Neural progenitor cell (in vitro differentiated cells): ENCODE measurements around the gene SLC6A7.

ENCODE experiments used
- EZH2 ChIP-seq: fragments of 200-600 bp; sonication (generic); IDR thresholded peaks from 2 replicates; pipeline ENCODE4 v1.6.1; 2017; ENCODE audit warnings: antibody characterized with exemption, mild to moderate bottlenecking, moderate library complexity
- EZH2phosphoT487 ChIP-seq: fragments of 200-600 bp; sonication (generic); IDR thresholded peaks from 2 replicates; pipeline ENCODE4 v1.6.1; 2017; ENCODE audit warnings: antibody characterized with exemption
- TF ChIP-seq, protein P1 (sequence below): fragments of 200-600 bp; sonication (generic); IDR thresholded peaks from 2 replicates; pipeline ENCODE4 v1.5.1; 2017; ENCODE audit warnings: antibody characterized with exemption, mild to moderate bottlenecking

DNA sequence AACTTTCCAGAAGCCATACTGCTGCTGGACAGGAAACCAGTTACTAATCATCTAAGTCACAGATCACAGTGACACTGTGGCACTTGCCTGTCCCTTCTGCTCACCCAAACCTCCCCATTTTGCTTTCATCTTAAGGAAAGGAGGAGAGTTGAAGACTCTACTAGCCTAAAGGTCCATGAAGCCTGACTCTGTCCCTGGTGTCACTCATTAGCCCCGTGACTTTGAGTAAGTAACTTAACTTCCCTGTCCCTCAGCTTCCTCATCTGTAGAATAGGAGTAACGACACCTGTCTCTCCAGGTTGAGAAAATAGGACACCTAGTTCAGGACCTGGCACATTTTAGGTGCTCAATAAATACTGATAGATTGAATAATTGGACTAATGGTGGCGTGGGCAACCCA is 536 bp upstream of the SLC6A7 start:
- TF ChIP-seq, protein P1, sequence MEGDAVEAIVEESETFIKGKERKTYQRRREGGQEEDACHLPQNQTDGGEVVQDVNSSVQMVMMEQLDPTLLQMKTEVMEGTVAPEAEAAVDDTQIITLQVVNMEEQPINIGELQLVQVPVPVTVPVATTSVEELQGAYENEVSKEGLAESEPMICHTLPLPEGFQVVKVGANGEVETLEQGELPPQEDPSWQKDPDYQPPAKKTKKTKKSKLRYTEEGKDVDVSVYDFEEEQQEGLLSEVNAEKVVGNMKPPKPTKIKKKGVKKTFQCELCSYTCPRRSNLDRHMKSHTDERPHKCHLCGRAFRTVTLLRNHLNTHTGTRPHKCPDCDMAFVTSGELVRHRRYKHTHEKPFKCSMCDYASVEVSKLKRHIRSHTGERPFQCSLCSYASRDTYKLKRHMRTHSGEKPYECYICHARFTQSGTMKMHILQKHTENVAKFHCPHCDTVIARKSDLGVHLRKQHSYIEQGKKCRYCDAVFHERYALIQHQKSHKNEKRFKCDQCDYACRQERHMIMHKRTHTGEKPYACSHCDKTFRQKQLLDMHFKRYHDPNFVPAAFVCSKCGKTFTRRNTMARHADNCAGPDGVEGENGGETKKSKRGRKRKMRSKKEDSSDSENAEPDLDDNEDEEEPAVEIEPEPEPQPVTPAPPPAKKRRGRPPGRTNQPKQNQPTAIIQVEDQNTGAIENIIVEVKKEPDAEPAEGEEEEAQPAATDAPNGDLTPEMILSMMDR = no peak
- TF ChIP-seq EZH2 = no peak
- no peak for TF ChIP-seq EZH2phosphoT487
